GM21360 (cell line): Measurements from ENCODE around the gene MS4A4E.
"Not testable (repeated sequence)": the region's sequence is repeated elsewhere in the genome, so short reads cannot be mapped to it uniquely, and the experiment has no call there.

Experiments
- ATAC-seq: cut with Tn5 transposase; IDR thresholded peaks from one replicate; pipeline ENCODE4 v1.9.1; 2021; ENCODE audit warnings: mild to moderate bottlenecking, moderate library complexity; ENCODE audit not compliant: unreplicated experiment

The MS4A4E gene

DNA sequence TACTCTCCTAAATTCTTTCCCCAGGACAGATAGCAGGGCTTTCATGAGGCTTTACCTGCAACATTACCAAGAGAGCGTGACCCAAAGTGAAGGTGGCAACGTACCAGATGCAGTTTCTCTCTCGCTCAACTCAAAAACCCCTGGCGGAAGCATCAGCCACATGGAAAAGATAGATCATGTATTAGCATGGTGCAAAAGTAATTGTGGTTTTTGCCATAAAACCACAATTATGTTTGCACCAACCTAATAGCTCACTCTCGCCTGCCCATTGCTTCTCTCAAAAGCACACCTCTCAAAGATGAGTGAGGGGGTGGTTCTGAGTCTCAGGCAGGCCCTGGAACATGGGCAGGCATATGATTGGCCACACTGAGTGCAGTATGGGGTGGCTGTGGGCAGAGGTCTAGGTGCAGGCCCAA is 67.1 kb downstream of the MS4A4E start:
- peak; percentile 75 for ATAC-seq

DNA sequence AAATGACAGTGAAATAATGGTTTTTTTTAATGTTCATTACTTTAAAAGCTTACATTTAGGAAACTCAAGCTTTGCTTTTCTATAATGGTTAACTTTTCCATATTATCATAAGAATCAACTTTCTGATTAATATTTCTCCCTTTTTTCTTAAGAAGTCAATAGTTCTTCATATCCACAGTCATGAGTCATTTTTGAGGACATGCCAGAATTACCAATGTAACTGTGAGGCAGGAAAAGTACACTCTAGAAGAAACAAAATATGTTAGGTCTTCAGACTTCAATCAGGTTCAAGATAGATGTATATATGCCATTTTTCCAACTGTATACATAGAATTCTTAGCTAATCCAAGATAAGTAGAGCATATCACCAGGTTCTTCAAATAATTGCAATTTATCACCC is 70.9 kb downstream of the MS4A4E start:
- no peak for ATAC-seq

GRCh38 chr11:60170566-60170965 is 72.4 kb downstream of the MS4A4E start:
- no peak for ATAC-seq

DNA sequence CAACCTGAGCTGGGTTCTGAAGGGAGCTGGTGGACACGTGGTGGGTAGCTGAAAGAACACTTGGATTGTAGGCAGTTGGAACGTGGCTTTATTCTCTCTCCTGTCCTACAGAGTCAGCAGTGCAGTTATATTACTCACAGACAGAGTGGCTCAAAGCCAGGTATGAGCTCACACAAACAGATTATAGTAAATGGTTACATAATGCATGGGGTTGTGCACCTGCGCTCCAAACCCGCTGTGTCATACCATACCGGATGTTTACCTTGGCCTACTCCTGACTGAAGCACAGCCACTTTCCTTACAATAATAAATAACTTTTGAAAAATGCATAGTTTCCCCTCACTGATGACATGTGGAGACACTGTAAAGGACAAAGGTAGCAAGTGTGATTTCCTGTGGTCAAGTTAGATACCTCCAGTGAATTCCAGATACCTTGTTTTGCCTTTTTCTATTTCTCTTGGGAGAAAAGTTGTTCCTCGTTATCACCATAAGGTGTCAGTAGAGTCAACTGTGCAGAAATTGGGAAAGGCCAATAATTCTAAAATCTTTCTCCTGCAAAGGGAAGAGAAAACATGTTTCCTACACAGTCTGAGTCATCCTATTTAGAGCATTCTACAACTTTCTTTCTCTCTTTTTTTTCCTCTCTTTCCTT is 73.5 kb downstream of the MS4A4E start:
- no peak for ATAC-seq

GRCh38 chr11:60168306-60168705 is 74.6 kb downstream of the MS4A4E start:
- no peak for ATAC-seq

GRCh38 chr11:60165951-60166350 is 77.0 kb downstream of the MS4A4E start:
- no peak for ATAC-seq

GRCh38 chr11:60165538-60165937 is 77.4 kb downstream of the MS4A4E start:
- no peak for ATAC-seq

DNA sequence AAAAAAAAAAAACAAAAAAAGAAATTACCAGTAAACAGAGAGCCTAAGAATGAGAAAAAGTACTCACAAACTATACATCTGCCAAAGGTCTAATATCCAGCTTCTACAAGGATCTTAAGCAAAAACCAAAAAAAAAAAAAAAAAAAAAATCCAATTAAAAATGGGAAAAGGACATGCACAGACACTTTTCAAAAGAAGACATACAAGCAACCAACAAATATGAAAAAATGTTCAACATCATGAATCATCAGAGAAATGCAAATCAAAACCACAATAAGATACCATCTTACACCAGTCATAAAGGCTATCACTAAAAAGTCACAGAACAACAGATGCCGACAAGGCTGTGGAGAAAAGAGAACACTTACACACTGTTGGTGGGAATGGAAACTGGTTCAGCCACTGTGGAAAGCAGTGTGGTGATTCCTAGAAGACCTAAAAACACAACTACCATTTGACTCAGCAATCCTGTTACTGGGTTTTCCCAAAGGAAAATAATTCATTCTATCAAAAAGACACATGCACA is 78.3 kb downstream of the MS4A4E start:
- ATAC-seq: no peak

DNA sequence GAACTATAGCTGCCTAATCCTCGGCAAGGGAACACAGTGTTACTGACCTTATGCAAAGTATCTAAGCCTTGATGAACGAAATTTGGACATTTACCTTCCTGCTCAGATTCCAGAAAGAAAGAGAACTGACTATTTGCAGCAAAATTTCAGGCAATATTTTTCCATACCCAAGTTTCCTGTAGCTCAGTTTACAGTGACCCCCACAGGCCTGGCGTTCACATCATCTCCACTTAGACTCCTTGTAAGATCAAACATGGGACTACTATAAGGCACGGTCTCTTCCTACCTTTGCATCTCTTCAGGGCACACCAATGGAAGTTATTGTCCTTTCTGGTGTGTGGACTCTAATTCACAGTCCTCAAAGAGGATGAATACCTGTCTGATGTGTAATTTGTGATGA is 81.2 kb downstream of the MS4A4E start:
- no peak for ATAC-seq

GRCh38 chr11:60161107-60161506 is 81.8 kb downstream of the MS4A4E start:
- no peak for ATAC-seq

DNA sequence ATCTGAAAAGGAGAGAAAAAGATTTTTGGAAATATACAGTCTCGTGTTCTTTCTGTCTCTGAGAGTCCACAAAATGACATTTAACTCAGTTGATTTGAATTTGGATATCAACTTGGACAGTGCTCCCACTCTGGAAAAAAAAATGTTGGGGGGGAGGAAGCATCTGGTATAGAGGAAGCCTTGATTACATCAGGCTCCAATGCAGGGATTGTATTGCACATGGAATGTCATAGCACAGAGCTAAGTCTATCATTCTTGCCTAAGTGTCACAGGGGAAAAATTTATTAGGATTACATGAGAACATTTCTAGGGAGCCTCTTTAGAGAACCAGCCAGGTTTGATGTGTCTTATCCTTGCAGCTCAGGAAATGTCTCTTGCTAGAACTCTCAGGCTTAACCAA is 83.1 kb downstream of the MS4A4E start:
- no peak for ATAC-seq

DNA sequence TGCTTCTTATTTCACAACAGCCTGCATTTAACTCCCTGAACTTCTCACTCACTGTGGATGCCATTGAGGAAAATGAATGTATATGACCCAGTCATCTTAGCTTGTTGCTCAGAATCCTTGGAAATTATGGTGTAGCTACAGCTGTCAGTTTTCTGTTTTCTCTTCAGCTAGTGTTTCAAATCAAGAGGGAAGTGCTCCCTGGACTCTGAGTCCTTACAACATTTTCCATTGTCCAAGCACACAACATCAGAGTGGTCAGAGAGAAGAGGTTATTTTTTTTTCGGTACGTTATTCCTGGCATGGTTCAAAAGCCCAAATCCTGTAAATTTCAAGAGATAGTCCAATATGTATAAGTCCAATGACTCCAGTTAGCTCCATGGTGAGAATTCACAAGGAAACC is 83.7 kb downstream of the MS4A4E start:
- no peak for ATAC-seq

GRCh38 chr11:60158636-60159035 is 84.3 kb downstream of the MS4A4E start:
- no peak for ATAC-seq

DNA sequence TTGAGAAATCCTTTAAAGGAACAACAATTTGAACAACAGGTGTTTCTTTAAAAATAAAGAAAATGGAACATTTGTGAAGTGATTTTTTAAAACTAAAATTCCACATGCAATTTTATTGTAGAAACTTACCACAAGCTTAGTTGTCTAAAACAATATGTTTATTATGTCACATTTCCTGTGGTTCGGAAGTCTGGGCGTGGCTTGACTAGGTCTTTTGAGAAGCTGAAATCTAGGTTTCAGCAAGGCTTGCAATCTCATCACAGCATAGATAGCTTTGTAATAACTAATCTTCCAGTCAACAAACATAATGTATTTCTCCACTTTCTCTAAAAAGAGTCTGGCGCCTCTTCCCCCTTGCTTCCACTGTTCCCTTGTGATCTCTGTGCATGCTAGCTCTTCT is 87.0 kb downstream of the MS4A4E start:
- no peak for ATAC-seq

- not testable (repeated sequence) for ATAC-seq
Measured at GRCh38 chr11:60152727-60153126, 90.2 kb downstream of the MS4A4E start.

- no peak for ATAC-seq
Measured at GRCh38 chr11:60150279-60150678, 92.7 kb downstream of the MS4A4E start.
